H1 (cell line): ENCODE results near the gene RO60. TPM values are rescaled to one million over a fixed set of nuclear protein-coding genes. Genes with fewer than 3 reads are reported as not detected.

ENCODE experiments used
- CBX5 ChIP-seq: fragments of 300-800, 300-1000 bp; sonication (generic); IDR thresholded peaks from 2 replicates; pipeline ENCODE4 v1.7.1; 2016; ENCODE audit warnings: antibody characterized with exemption, low read length, low read depth
- CHD7 ChIP-seq: fragments of 300-600 bp; sonication (generic); IDR thresholded peaks from 2 replicates; pipeline ENCODE4 v1.7.1; 2012; ENCODE audit warnings: low read length, moderate library complexity, mild to moderate bottlenecking, inconsistent platforms; ENCODE audit not compliant: insufficient replicate concordance
- EZH2 ChIP-seq: fragments of 200-600 bp; sonication (generic); IDR thresholded peaks from 2 replicates; pipeline ENCODE4 v1.7.1; 2012; ENCODE audit warnings: low read depth, mild to moderate bottlenecking, moderate library complexity, low read length, inconsistent platforms; ENCODE audit not compliant: severe bottlenecking
- GABPA ChIP-seq: IDR thresholded peaks from 2 replicates; pipeline ENCODE4 v1.6.1; 2011; ENCODE audit warnings: mild to moderate bottlenecking, low read length, moderate library complexity, borderline replicate concordance; ENCODE audit not compliant: insufficient read depth
- HDAC6 ChIP-seq: IDR thresholded peaks from one replicate; pipeline ENCODE4 v1.7.1; 2012; ENCODE audit warnings: low read depth, mild to moderate bottlenecking, inconsistent platforms, low read length, moderate library complexity
- MAFK ChIP-seq: IDR thresholded peaks from 2 replicates; pipeline ENCODE4 v1.6.1; 2012; ENCODE audit warnings: low read depth, mild to moderate bottlenecking, improper control_type of control experiment, low read length
- POLR2A ChIP-seq, 2 experiments: IDR thresholded peaks; 1 replicate in 1 of 2; 2 replicates in 1 of 2; pipeline ENCODE4 v1.6.1; 2011; ENCODE audit warnings: low read depth in 2 of 2, low read length in 2 of 2, mild to moderate bottlenecking in 2 of 2; ENCODE audit errors: control extremely low read depth in 1 of 2
- polyA plus RNA-seq, 7 experiments: library from polyadenylated mRNA; depleted of rRNA in 3 of 7; stranded (reverse) in 5 of 7; unstranded in 2 of 7; fragments of >200 nt in 5 of 7; fragments of 200-250 nt in 2 of 7; gene quantifications; 1 replicate in 5 of 7; 2 replicates in 1 of 7; 4 replicates in 1 of 7; pipeline versions ENCODE4 v1.2.1 to v1.2.3, GENCODE V29; 2011 to 2013; ENCODE audit warnings: missing spikeins in 2 of 7, mixed read lengths in 2 of 7
- total RNA-seq: library from RNA; stranded (reverse); fragmentation: NEBNext Ultra II Directional; extraction: Animal tissue kit (Norgen Biotek cat#: 25700); gene quantifications from 2 replicates; pipeline ENCODE4 v1.2.1, GENCODE V29; 2021

Gene RO60
- total and polyA plus RNA-seq, 2 of the 8 experiments (the other 6 are each of a cell fraction or from before 2014, with no cell fraction given) = 13.6 to 103 TPM

- no peak for TF ChIP-seq GABPA
- no peak for TF ChIP-seq CBX5
- TF ChIP-seq EZH2 = no peak
- TF ChIP-seq POLR2A (IDR thresholded peaks at IDR 0.05; ENCODE audit: control extremely low read depth in 1 of 2, low read depth in 2 of 2, low read length in 2 of 2) = no peak
- no peak for TF ChIP-seq CHD7
- no peak for TF ChIP-seq HDAC6
- no peak for TF ChIP-seq MAFK
Observed at GRCh38 chr1:193090865-193091264, 31.5 kb downstream of the RO60 start (continued).
